CD4-positive, alpha-beta T cell treated with Interleukin-17A for 4 hours (primary cell): ENCODE measurements around the gene SMG9.

ENCODE experiments used
- DNase-seq: peaks from one replicate; pipeline ENCODE4 v3.0.0-alpha.2; 2020; ENCODE audit warnings: mixed read lengths

Gene SMG9

GRCh38 chr19:43752287-43752875 is 2.4 kb downstream of the SMG9 start:
- DNase-seq, result no peak

GRCh38 chr19:43751466-43752220 is 3.1 kb downstream of the SMG9 start:
- no peak for DNase-seq

GRCh38 chr19:43749898-43750297 is 4.9 kb downstream of the SMG9 start:
- DNase-seq, result no peak

- no peak for DNase-seq
Observed at GRCh38 chr19:43749152-43749551, 5.6 kb downstream of the SMG9 start.

GRCh38 chr19:43748685-43749084 is 6.1 kb downstream of the SMG9 start:
- no peak for DNase-seq

GRCh38 chr19:43748205-43748594 is 6.6 kb downstream of the SMG9 start:
- DNase-seq, result no peak

GRCh38 chr19:43747557-43748204 is 7.1 kb downstream of the SMG9 start:
- DNase-seq, result no peak

GRCh38 chr19:43743059-43743458 is 11.7 kb downstream of the SMG9 start:
- no peak for DNase-seq

- DNase-seq, result no peak
Observed at GRCh38 chr19:43741075-43741825, 13.5 kb downstream of the SMG9 start.

- DNase-seq, result no peak
Observed at GRCh38 chr19:43739439-43740235, 15.1 kb downstream of the SMG9 start.

- DNase-seq, result no peak
Observed at GRCh38 chr19:43738780-43739211, 16.0 kb downstream of the SMG9 start.

GRCh38 chr19:43735957-43736356 is 18.8 kb downstream of the SMG9 start:
- DNase-seq, result no peak

- no peak for DNase-seq
Observed at GRCh38 chr19:43735013-43735412, 19.7 kb downstream of the SMG9 start.

GRCh38 chr19:43731846-43732245 is 22.9 kb downstream of the SMG9 start:
- no peak for DNase-seq

GRCh38 chr19:43731346-43731745 is 23.4 kb downstream of the SMG9 start:
- DNase-seq, result no peak

- no peak for DNase-seq
Observed at GRCh38 chr19:43729919-43730318, 24.8 kb downstream of the SMG9 start.

- DNase-seq, result no peak
Observed at GRCh38 chr19:43727593-43727853, 27.2 kb downstream of the SMG9 start.

GRCh38 chr19:43726736-43727592 is 27.8 kb downstream of the SMG9 start:
- DNase-seq, result no peak

- DNase-seq, result no peak
Observed at GRCh38 chr19:43725468-43725867, 29.3 kb downstream of the SMG9 start.

- no peak for DNase-seq
Observed at GRCh38 chr19:43724896-43725295, 29.9 kb downstream of the SMG9 start.

GRCh38 chr19:43723588-43723987 is 31.2 kb downstream of the SMG9 start:
- DNase-seq, result no peak
